ENCODE measurements around the gene GARNL3. TPM values are rescaled to one million over a fixed set of nuclear protein-coding genes. Genes with fewer than 3 reads are reported as not detected.

The GARNL3 gene
- total and polyA plus RNA-seq, 12 donors, result 12.2 to 43.2 (median 28.6) TPM

DNA sequence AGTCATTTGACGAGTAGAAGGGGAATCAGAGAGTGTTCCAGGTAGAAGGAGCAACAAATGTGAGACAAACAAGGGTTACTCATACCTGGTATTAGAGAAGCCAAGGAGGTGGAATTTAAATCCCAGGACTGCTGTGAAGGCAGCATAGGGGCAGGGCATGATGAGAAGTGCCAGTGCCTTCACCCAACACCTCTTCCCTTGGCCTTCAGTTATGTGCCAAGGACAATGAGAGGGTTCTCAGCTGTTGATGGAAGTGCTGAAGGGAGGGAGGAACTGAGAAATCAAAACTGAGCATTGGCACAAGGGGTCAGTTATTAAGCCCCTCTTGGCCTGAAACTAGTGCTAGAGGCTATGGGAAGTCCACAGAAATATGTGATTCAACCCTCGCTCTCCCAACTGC is 50.3 kb downstream of the GARNL3 start:
- H3K4me1 ChIP-seq (replicated peaks in 1 of 2), result peaks cover 11 to 17% of the 10 kb centered on the region in 2 donors
- peaks cover 0 to 13% of the 10 kb centered on the region in 2 donors for H3K36me3 ChIP-seq (replicated peaks in 1 of 2)
- intact Hi-C loops (cut with DNase I), result no loop called here

DNA sequence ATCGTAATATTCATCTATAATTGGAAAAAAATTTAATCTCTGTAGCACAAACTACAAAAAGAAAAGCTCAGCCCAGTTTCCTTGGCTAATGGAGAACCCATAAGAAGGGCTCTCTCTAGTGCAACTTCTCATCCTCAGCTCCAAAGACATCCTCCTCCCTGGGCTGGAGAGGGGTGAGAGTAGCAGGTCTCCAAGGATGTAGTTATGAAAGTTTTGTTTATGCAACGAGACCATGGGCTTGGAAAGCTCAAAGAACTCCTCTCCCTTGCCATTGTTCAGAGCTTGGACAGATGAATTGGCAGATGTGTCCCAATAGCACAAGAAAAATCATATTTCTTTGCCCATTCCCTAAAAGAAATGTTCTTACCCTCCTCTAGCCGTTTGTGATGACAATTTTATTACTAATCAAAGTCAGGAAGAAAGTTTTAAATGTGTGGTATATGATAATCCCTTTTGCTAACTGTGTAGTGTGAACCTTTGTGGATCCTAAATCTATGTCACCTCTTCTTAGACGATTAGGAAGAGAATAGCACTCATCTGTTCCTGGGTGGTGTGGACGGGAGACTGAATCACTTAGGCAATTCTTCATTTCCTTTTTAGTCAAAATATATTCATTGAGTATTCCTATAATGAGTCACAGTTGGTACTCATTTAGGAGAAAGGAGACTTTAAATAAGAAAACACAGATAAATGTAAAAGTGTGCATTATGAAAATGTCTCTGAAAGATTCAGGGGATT is 52.2 kb downstream of the GARNL3 start:
- Histone ChIP-seq H3K27ac (no peak overlapping the region), H3K36me3 (replicated peaks in 1 of 2) (peaks cover 0 to 13% of the 10 kb centered on the region in 2 donors), H3K9me3 (replicated peaks in 1 of 3) (no peaks in the 10 kb centered on the region), H3K4me1 (replicated peaks in 1 of 2) (peaks cover 3 to 7% of the 10 kb centered on the region in 2 donors), H3K27me3 (no peaks in the 10 kb centered on the region), H3K4me3 (no peak overlapping the region)
- TF ChIP-seq, protein P1, sequence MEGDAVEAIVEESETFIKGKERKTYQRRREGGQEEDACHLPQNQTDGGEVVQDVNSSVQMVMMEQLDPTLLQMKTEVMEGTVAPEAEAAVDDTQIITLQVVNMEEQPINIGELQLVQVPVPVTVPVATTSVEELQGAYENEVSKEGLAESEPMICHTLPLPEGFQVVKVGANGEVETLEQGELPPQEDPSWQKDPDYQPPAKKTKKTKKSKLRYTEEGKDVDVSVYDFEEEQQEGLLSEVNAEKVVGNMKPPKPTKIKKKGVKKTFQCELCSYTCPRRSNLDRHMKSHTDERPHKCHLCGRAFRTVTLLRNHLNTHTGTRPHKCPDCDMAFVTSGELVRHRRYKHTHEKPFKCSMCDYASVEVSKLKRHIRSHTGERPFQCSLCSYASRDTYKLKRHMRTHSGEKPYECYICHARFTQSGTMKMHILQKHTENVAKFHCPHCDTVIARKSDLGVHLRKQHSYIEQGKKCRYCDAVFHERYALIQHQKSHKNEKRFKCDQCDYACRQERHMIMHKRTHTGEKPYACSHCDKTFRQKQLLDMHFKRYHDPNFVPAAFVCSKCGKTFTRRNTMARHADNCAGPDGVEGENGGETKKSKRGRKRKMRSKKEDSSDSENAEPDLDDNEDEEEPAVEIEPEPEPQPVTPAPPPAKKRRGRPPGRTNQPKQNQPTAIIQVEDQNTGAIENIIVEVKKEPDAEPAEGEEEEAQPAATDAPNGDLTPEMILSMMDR (IDR thresholded peaks at IDR 0.05), result no peak
- no peak for DNase-seq
- intact Hi-C loops (cut with DNase I), result no loop called here
- WGBS, 4 donors, result 79 to 82% (median 82%) methylated on average over 5 of the region's 5 CpGs

More for the DNA sequence above, 50.3 kb downstream of the GARNL3 start:
- DNase-seq, result no peak
- Histone ChIP-seq H3K27ac (no peak overlapping the region), H3K4me3 (no peak overlapping the region), H3K9me3 (replicated peaks in 1 of 3) (no peaks in the 10 kb centered on the region), H3K27me3 (no peaks in the 10 kb centered on the region)
- 93 to 98% (median 96%) methylated on average over 2 of the region's 2 CpGs for WGBS, 4 donors
- TF ChIP-seq, protein P1 (IDR thresholded peaks at IDR 0.05), result no peak
- no peak for TF ChIP-seq POLR2A (IDR thresholded peaks at IDR 0.05)

DNA sequence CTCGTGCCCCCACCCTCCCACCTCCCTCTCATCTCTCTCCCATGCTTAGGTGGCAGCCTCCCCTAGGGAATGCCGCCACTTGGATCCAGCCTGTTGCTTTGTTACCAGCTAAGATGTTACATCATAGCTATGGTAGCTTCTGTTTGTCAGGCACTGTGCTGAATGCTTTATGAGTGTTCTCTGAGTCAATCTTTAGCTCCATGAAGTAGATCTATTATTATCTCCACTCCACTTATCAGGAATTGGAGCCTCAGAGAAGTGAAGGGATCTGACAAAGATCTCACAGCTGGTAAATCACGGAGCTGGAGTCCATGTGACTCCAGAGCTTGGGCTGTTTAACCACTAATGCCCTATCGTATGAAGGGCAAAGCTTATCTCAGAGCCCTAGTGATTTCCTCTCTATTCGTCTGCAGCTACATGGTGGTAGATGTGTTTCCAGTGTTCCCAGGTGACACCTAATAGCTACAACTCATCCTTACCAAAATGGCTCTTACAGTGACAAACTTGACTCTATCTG is 54.1 kb downstream of the GARNL3 start:
- Histone ChIP-seq H3K4me1 (replicated peaks in 1 of 2) (no peaks in the 10 kb centered on the region), H3K27ac (peak overlapping the region in 1 of 5 donors; percentile 22), H3K27me3 (no peaks in the 10 kb centered on the region), H3K4me3 (no peak overlapping the region), H3K36me3 (replicated peaks in 1 of 2) (peaks cover 0 to 8% of the 10 kb centered on the region in 2 donors), H3K9me3 (replicated peaks in 1 of 3) (no peaks in the 10 kb centered on the region)
- intact Hi-C loops (cut with DNase I), result no loop called here
- no peak for TF ChIP-seq POLR2A (IDR thresholded peaks at IDR 0.05)
- TF ChIP-seq, protein P1 (IDR thresholded peaks at IDR 0.05), result no peak
- peak in 1 of 7 donors; percentile 18 for DNase-seq
- 70 to 81% (median 74%) methylated on average over 5 of the region's 5 CpGs for WGBS, 4 donors

DNA sequence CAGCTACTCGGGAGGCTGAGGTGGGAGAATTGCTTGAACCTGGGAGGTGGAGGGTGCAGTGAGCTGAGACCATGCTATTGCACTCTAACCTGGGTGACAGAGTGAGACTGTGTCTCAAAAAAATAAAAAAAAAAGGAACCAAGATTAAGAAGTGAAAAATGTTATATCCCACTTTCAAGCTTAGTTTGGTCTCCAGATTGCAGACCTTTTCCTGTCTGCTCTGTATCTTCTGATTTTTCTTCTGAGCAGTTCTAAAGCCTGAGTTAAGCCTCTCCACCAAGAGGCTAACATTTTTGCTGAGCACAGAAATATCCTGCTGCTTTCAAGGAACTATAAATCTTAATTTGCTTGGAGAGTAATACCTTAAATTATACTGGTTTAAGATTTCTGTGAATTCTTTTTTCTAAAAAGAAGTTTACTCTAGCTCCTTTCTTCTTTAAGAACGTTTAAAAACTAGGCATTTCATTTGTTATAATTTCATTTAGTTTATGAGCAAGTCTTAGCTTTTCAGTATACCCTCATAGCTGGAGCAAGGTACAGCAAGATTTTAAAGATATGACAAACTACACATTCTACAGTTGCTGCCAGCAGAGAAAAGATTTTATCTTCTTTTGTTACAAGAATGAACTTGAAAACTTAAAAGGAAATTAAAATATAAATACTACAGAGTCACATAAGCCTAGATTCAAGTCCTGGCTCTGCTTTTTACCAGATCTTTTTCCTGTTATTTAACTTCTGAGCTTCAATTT is 55.0 kb downstream of the GARNL3 start:
- TF ChIP-seq, protein P1 (IDR thresholded peaks at IDR 0.05), result no peak
- TF ChIP-seq POLR2A (IDR thresholded peaks at IDR 0.05), result no peak
- 58 to 74% (median 64%) methylated on average over 2 of the region's 2 CpGs for WGBS, 4 donors
- no peak overlapping the region for H3K4me3 ChIP-seq
- H3K36me3 ChIP-seq (replicated peaks in 1 of 2), result peaks cover 0 to 3% of the 10 kb centered on the region in 2 donors
- intact Hi-C loops (cut with DNase I), result no loop called here
- no peaks in the 10 kb centered on the region for H3K9me3 ChIP-seq (replicated peaks in 1 of 3)
- no peaks in the 10 kb centered on the region for H3K4me1 ChIP-seq (replicated peaks in 1 of 2)
- H3K27ac ChIP-seq, result no peak overlapping the region
- no peaks in the 10 kb centered on the region for H3K27me3 ChIP-seq
- DNase-seq, result no peak
